ENCODE data around the gene PSIP1. TPM values are rescaled to one million over a fixed set of nuclear protein-coding genes. Genes with fewer than 3 reads are reported as not detected.
"Not testable (repeated sequence)": the region's sequence is repeated elsewhere in the genome, so short reads cannot be mapped to it uniquely, and the experiment has no call there.

PSIP1 gene
- 90.5 and 107 TPM in 2 replicates for polyA plus RNA-seq (2014; cell fraction: cytosol; rRNA removed)
- polyA plus RNA-seq (2014; cell fraction: nucleus; rRNA removed), result 147 and 165 TPM in 2 replicates

GRCh38 chr9:15510789-15511575 lies at the start of gene PSIP1:
TSS of gene PSIP1 (minus strand) at chr9:15510970. CDS start at chr9:15510188, 782 bp downstream.
- DNase-seq (ENCODE audit: low spot score), result peak; percentile 83

- no peak for DNase-seq (ENCODE audit: low spot score)
Measured at GRCh38 chr9:15553528-15553898, 42.7 kb upstream of the PSIP1 start.

GRCh38 chr9:15552636-15553527 lies 42.1 kb upstream of the PSIP1 start, which contains the start of gene CCDC171:
TSS of gene CCDC171 (plus strand) at chr9:15553043. CDS start at chr9:15564089, 11,046 bp downstream.
- DNase-seq (ENCODE audit: low spot score), result peak; percentile 92

- DNase-seq (ENCODE audit: low spot score), result no peak
Measured at GRCh38 chr9:15549611-15550010, 38.8 kb upstream of the PSIP1 start.

GRCh38 chr9:15543047-15543813 lies 32.5 kb upstream of the PSIP1 start:
- no peak for DNase-seq (ENCODE audit: low spot score)

- DNase-seq (ENCODE audit: low spot score), result no peak
Measured at GRCh38 chr9:15542624-15543023, 31.9 kb upstream of the PSIP1 start.

GRCh38 chr9:15541872-15542271 lies 31.1 kb upstream of the PSIP1 start:
- DNase-seq (ENCODE audit: low spot score), result peak; percentile 13

- no peak for DNase-seq (ENCODE audit: low spot score)
Measured at GRCh38 chr9:15531380-15531779, 20.6 kb upstream of the PSIP1 start.

GRCh38 chr9:15529566-15530324 lies 19.0 kb upstream of the PSIP1 start:
- DNase-seq (ENCODE audit: low spot score), result no peak

GRCh38 chr9:15527035-15527434 lies 16.3 kb upstream of the PSIP1 start:
- DNase-seq (ENCODE audit: low spot score), result not testable (repeated sequence)

- no peak for DNase-seq (ENCODE audit: low spot score)
Measured at GRCh38 chr9:15525958-15526357, 15.2 kb upstream of the PSIP1 start.

GRCh38 chr9:15524845-15525455 lies 14.2 kb upstream of the PSIP1 start:
- DNase-seq (ENCODE audit: low spot score), result no peak

- no peak for DNase-seq (ENCODE audit: low spot score)
Measured at GRCh38 chr9:15522130-15522755, 11.5 kb upstream of the PSIP1 start.

- no peak for DNase-seq (ENCODE audit: low spot score)
Measured at GRCh38 chr9:15521254-15521653, 10.5 kb upstream of the PSIP1 start.

- DNase-seq (ENCODE audit: low spot score), result no peak
Measured at GRCh38 chr9:15519831-15520230, 9.1 kb upstream of the PSIP1 start.

GRCh38 chr9:15513335-15513734 lies 2.6 kb upstream of the PSIP1 start:
- DNase-seq (ENCODE audit: low spot score), result peak; percentile 25

- DNase-seq (ENCODE audit: low spot score), result no peak
Measured at GRCh38 chr9:15512889-15513288, 2.1 kb upstream of the PSIP1 start.

- no peak for DNase-seq (ENCODE audit: low spot score)
Measured at GRCh38 chr9:15512204-15512603, 1.4 kb upstream of the PSIP1 start.

- peak; percentile 38 for DNase-seq (ENCODE audit: low spot score)
Measured at GRCh38 chr9:15509931-15510788, 610 bp downstream of the PSIP1 start.

Data from SK-N-DZ (cell line).